ENCODE results near the gene CDH18.

GRCh38 chr5:19745247-19745646, 242.8 kb downstream of the CDH18 start:
- TF ChIP-seq CTCF (IDR thresholded peaks at IDR 0.05) (no peak), POLR2AphosphoS5 (IDR thresholded peaks at IDR 0.05; ENCODE audit: low read depth, low read length) (no peak), TCF7L2 (IDR thresholded peaks at IDR 0.05; ENCODE audit: low read depth, low read length) (no peak), REST (IDR thresholded peaks at IDR 0.05; ENCODE audit: insufficient read depth in 1 of 2, low read depth in 2 of 2, low read length in 1 of 2) (no peak)

Measured in Panc1 (cell line).